Raji (cell line): ENCODE measurements around the gene OR5C1.

Experiments
- POLR2A ChIP-seq: IDR thresholded peaks from 2 replicates; pipeline ENCODE4 v1.6.1; 2011; ENCODE audit warnings: low read depth, low read length, control low read depth; ENCODE audit not compliant: insufficient read depth

Gene OR5C1

GRCh38 chr9:122800066-122801060, 11.6 kb downstream of the OR5C1 start, which contains the start of gene OR1K1:
TSS of gene OR1K1 (plus strand) at chr9:122800123. CDS start at chr9:122800123, 0 bp downstream.
- no peak for TF ChIP-seq POLR2A

GRCh38 chr9:122806661-122807060, 17.9 kb downstream of the OR5C1 start:
- TF ChIP-seq POLR2A: no peak

DNA sequence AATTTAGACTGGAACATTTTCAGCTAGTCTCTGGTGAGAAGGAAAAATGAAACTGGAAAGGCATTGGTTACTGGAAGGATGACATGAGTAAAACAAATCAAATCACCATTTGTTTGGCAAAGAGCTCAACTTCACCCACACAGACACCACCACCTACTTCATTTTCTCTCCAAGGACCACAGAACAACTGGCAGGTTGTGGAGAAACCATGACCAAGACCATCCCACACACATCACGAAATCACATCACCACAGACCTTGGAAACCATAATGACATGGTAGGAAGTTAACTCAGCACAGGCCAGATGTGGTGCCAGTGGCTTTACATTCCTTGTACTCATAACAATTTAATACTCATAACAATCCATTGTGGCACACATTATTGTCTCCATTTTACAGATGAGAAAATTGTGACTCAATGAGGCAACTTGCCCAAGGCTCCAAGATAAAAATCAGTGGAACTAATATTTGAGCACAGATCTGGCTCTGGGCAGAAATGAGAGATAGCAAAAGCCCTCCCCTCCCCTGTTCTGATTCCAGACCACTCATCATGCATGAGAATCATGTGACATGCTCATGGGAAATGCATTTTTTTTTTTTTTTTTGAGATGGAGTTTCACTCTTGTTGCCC, 18.7 kb downstream of the OR5C1 start:
- TF ChIP-seq POLR2A: no peak

GRCh38 chr9:122808141-122808540, 19.4 kb downstream of the OR5C1 start:
- no peak for TF ChIP-seq POLR2A

DNA sequence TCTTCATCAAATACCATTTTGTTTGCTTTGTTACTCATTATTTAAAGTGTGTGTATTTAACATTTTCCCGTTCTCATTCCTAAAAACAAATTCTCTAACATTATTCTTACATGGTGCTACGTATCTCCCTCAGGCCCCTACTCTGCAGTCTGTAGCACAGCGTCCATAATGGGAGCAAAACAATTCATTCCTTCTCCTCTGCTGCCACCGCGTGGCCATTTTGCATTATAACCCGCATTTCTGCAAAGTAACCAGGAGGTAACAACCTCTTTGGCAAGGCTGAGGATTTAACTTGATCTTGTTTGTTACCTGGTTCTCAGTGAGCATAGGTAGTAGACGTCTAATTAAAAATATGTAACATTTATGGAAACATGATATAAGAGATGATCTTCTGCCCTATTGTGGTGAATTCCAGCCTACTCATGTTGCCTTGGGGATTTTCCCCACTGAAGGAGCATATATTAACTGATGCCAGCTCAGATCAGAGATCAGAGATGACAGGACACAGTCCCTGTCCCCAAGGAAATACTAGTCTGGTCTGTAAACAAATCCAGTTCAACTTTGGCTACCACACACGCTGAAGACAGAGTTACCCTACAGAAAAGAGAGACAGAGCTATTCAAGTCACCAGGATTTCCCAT, 21.7 kb downstream of the OR5C1 start:
- TF ChIP-seq POLR2A: no peak

GRCh38 chr9:122812736-122813135, 24.0 kb downstream of the OR5C1 start:
- TF ChIP-seq POLR2A: no peak

GRCh38 chr9:122814545-122814944, 25.8 kb downstream of the OR5C1 start:
- TF ChIP-seq POLR2A: no peak

GRCh38 chr9:122815544-122815943, 26.8 kb downstream of the OR5C1 start:
- no peak for TF ChIP-seq POLR2A

- no peak for TF ChIP-seq POLR2A
Measured at GRCh38 chr9:122816163-122816867, 27.6 kb downstream of the OR5C1 start.

DNA sequence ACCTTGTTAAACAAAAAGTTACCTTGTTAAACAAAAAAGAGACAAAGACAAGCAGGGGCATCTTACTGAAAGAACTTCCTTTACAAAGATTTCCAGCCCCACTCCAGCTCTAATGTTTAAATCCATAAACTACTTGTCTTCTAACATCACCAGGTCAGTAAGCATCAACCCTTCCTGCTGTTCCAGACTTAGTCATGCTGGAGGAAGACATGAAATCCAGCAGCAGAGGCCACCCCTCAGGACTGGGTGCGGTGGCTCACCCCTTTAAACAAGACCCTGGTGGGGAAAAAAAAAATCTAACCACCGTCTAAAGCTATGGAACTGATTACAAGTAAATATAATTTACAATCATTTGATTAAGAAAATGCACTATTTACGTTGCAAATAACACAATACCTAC, 30.6 kb downstream of the OR5C1 start:
- TF ChIP-seq POLR2A: no peak

GRCh38 chr9:122819791-122820489, 31.2 kb downstream of the OR5C1 start:
- TF ChIP-seq POLR2A: no peak

- no peak for TF ChIP-seq POLR2A
Measured at GRCh38 chr9:122820490-122820845, 31.7 kb downstream of the OR5C1 start.

- TF ChIP-seq POLR2A: no peak
Measured at GRCh38 chr9:122821278-122821943, 32.7 kb downstream of the OR5C1 start.

DNA sequence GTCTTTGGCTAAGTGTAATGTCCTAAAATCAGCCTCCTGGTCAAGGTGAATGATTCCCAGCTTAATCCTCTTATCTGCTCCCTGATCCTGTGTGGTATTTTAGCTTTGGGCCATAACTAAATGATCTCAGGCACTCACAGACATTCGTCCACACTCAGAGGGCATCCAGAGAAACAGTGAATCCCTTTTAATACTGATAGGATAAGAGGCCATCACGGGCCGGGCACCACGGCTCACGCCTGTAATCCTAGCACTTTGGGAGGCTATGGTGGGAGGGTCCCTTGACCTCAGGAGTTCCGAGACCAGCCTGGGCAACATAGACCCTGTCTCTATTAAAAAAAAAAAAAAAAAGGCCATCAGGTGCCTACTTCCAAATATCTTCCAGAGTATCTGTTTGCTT, 33.3 kb downstream of the OR5C1 start:
- TF ChIP-seq POLR2A: no peak
